ENCODE data around the gene AKAP12. TPM values are rescaled to one million over a fixed set of nuclear protein-coding genes. Genes with fewer than 3 reads are reported as not detected.

AKAP12 gene
- total RNA-seq, 1 donor from 2014 or later = 46.6 TPM

- Mint-ChIP-seq H3K27ac (ENCODE audit: unreplicated experiment) (no peak overlapping the region), H3K27me3 (ENCODE audit: low read depth) (no peaks in the 10 kb centered on the region), H3K4me3 (no peak overlapping the region), H3K36me3 (ENCODE audit: low read depth) (no peaks in the 10 kb centered on the region), H3K9me3 (no peaks in the 10 kb centered on the region), H3K4me1 (peaks cover 11% of the 10 kb centered on the region)
- no peak for DNase-seq (ENCODE audit: low read depth, low spot score)
- no peak for TF ChIP-seq CTCF (conservative IDR thresholded peaks at IDR 0.05)
Measured at GRCh38 chr6:151280859-151281258, 41.1 kb downstream of the AKAP12 start.

GRCh38 chr6:151284012-151284411 lies 44.2 kb downstream of the AKAP12 start:
- Mint-ChIP-seq H3K4me1 (peaks cover 3% of the 10 kb centered on the region), H3K27ac (ENCODE audit: unreplicated experiment) (no peak overlapping the region)
- DNase-seq (ENCODE audit: low read depth, low spot score) = no peak

GRCh38 chr6:151284548-151285017 lies 44.8 kb downstream of the AKAP12 start:
- DNase-seq (ENCODE audit: low read depth, low spot score) = no peak
- H3K4me1 Mint-ChIP-seq = peaks cover 5% of the 10 kb centered on the region
- no peak overlapping the region for H3K27ac Mint-ChIP-seq (ENCODE audit: unreplicated experiment)
- H3K36me3 Mint-ChIP-seq (ENCODE audit: low read depth) = no peaks in the 10 kb centered on the region
- no peak overlapping the region for H3K4me3 Mint-ChIP-seq
- H3K9me3 Mint-ChIP-seq = no peaks in the 10 kb centered on the region
- no peaks in the 10 kb centered on the region for H3K27me3 Mint-ChIP-seq (ENCODE audit: low read depth)
- no peak for TF ChIP-seq CTCF (conservative IDR thresholded peaks at IDR 0.05)

More at GRCh38 chr6:151284012-151284411, 44.2 kb downstream of the AKAP12 start:
- no peaks in the 10 kb centered on the region for H3K36me3 Mint-ChIP-seq (ENCODE audit: low read depth)
- no peaks in the 10 kb centered on the region for H3K27me3 Mint-ChIP-seq (ENCODE audit: low read depth)
- no peak for TF ChIP-seq CTCF (conservative IDR thresholded peaks at IDR 0.05)
- no peaks in the 10 kb centered on the region for H3K9me3 Mint-ChIP-seq
- H3K4me3 Mint-ChIP-seq = no peak overlapping the region

GRCh38 chr6:151285122-151285521 lies 45.4 kb downstream of the AKAP12 start:
- DNase-seq (ENCODE audit: low read depth, low spot score) = no peak
- Mint-ChIP-seq H3K36me3 (ENCODE audit: low read depth) (no peaks in the 10 kb centered on the region), H3K27ac (ENCODE audit: unreplicated experiment) (no peak overlapping the region), H3K9me3 (no peaks in the 10 kb centered on the region), H3K27me3 (ENCODE audit: low read depth) (no peaks in the 10 kb centered on the region), H3K4me3 (no peak overlapping the region), H3K4me1 (peaks cover 10% of the 10 kb centered on the region)
- TF ChIP-seq CTCF (conservative IDR thresholded peaks at IDR 0.05) = no peak

GRCh38 chr6:151286214-151286613 lies 46.4 kb downstream of the AKAP12 start:
- Mint-ChIP-seq H3K27ac (ENCODE audit: unreplicated experiment) (no peak overlapping the region), H3K9me3 (no peaks in the 10 kb centered on the region), H3K27me3 (ENCODE audit: low read depth) (no peaks in the 10 kb centered on the region), H3K36me3 (ENCODE audit: low read depth) (no peaks in the 10 kb centered on the region), H3K4me3 (no peak overlapping the region), H3K4me1 (peaks cover 13% of the 10 kb centered on the region)
- DNase-seq (ENCODE audit: low read depth, low spot score) = no peak
- TF ChIP-seq CTCF (conservative IDR thresholded peaks at IDR 0.05) = no peak

All from neural crest cell (in vitro differentiated cells).